Keratinocyte (primary cell): ENCODE data around the gene F5. TPM values are rescaled to one million over a fixed set of nuclear protein-coding genes. Genes with fewer than 3 reads are reported as not detected.

Experiments used
- DNase-seq: peaks from one replicate; pipeline ENCODE4 v3.0.0-alpha.2; 2011; ENCODE audit warnings: low read depth, missing footprints, low spot score
- FAIRE-seq: peaks from 2 replicates; lab custom pipeline; 2011; peaks lifted over from hg19 to GRCh38; lab: Jason Lieb, UNC
- H2AFZ ChIP-seq: 2 replicates; pipeline ENCODE4 v1.6.0; 2012; ENCODE audit warnings: low read length, control low read depth, inconsistent platforms; ENCODE audit not compliant: control insufficient read depth
- H3K27ac ChIP-seq: 2 replicates; pipeline ENCODE4 v1.5.1; 2011; ENCODE audit warnings: low read length; ENCODE audit not compliant: control insufficient read depth, insufficient read depth
- H3K27me3 ChIP-seq: 3 replicates; pipeline ENCODE4 v1.6.0; 2011; ENCODE audit warnings: low read length; ENCODE audit not compliant: control insufficient read depth, insufficient read depth; ENCODE audit errors: extremely low read depth
- H3K36me3 ChIP-seq, 2 experiments: 2 replicates in 1 of 2; 3 replicates in 1 of 2; pipeline ENCODE4 v1.5.1; 2011; ENCODE audit warnings: low read length in 2 of 2, mild to moderate bottlenecking in 1 of 2; ENCODE audit not compliant: control insufficient read depth in 2 of 2, insufficient read depth in 2 of 2; ENCODE audit errors: extremely low read depth in 1 of 2
- H3K4me1 ChIP-seq: 3 replicates; pipeline ENCODE4 v1.5.1; 2011; ENCODE audit warnings: low read length; ENCODE audit not compliant: control insufficient read depth, insufficient read depth; ENCODE audit errors: extremely low read depth
- H3K4me2 ChIP-seq: 3 replicates; pipeline ENCODE4 v1.6.0; 2011; ENCODE audit warnings: low read depth, low read length; ENCODE audit not compliant: control insufficient read depth, insufficient read depth; ENCODE audit errors: extremely low read depth
- H3K4me3 ChIP-seq, 3 experiments: fragments of 200-600 bp in 1 of 3; sonication (generic) in 1 of 3; 2 replicates in 2 of 3; 3 replicates in 1 of 3; pipeline ENCODE4 v1.5.1; 2011 to 2016; ENCODE audit warnings: low read length in 3 of 3, mild to moderate bottlenecking in 3 of 3, control low read depth in 2 of 3, inconsistent platforms in 1 of 3, low read depth in 1 of 3, mixed read lengths in 1 of 3, mixed run types in 1 of 3, moderate library complexity in 1 of 3; ENCODE audit not compliant: control insufficient read depth in 2 of 3, insufficient read depth in 2 of 3; ENCODE audit errors: extremely low read depth in 1 of 3
- H3K79me2 ChIP-seq: 2 replicates; pipeline ENCODE4 v1.6.0; 2012; ENCODE audit warnings: low read length; ENCODE audit not compliant: control insufficient read depth, insufficient read depth
- H3K9ac ChIP-seq: 3 replicates; pipeline ENCODE4 v1.6.0; 2011; ENCODE audit warnings: low read length; ENCODE audit not compliant: control insufficient read depth, insufficient read depth; ENCODE audit errors: extremely low read depth
- H3K9me1 ChIP-seq: 3 replicates; pipeline ENCODE4 v1.6.0; 2011; ENCODE audit warnings: low read length; ENCODE audit not compliant: control insufficient read depth, insufficient read depth; ENCODE audit errors: extremely low read depth
- H3K9me3 ChIP-seq: 2 replicates; pipeline ENCODE4 v1.5.1; 2012; ENCODE audit warnings: low read depth, low read length; ENCODE audit not compliant: control insufficient read depth
- H4K20me1 ChIP-seq: 3 replicates; pipeline ENCODE4 v1.6.0; 2011; ENCODE audit warnings: low read length; ENCODE audit not compliant: control insufficient read depth, insufficient read depth; ENCODE audit errors: extremely low read depth
- CTCF ChIP-seq, 3 experiments: IDR thresholded peaks in 1 of 3; conservative IDR thresholded peaks in 1 of 3; optimal IDR thresholded peaks in 1 of 3; 2 replicates in 2 of 3; 3 replicates in 1 of 3; pipeline versions ENCODE3 to v1.5.1; 2011; ENCODE audit warnings: low read length in 3 of 3, mild to moderate bottlenecking in 3 of 3, moderate library complexity in 2 of 3, control low read depth in 1 of 3, inconsistent platforms in 1 of 3; ENCODE audit not compliant: insufficient read depth in 2 of 3; ENCODE audit errors: extremely low read depth in 1 of 3
- EZH2 ChIP-seq: IDR thresholded peaks from one replicate; pipeline ENCODE4 v1.6.1; 2012; ENCODE audit warnings: inconsistent platforms, mild to moderate bottlenecking, low read length, moderate library complexity
- dilution Hi-C: fragments of 300-500 bp; cut with MboI; formaldehyde crosslinking; loops from one replicate; pipeline ENCODE4 v1.7.0; 2020; ENCODE audit warnings: low sequenced_read_pairs; ENCODE audit not compliant: extremely low pct_ligation_motif_present
- polyA plus RNA-seq, 5 experiments: library from polyadenylated mRNA; depleted of rRNA in 3 of 5; stranded (reverse) in 3 of 5; stranded (forward) in 1 of 5; unstranded in 1 of 5; fragments of >200 nt; gene quantifications; 1 replicate in 1 of 5; 2 replicates in 3 of 5; 3 replicates in 1 of 5; pipeline versions ENCODE4 v1.2.1 to v1.2.3, GENCODE V29; 2011 to 2012; ENCODE audit warnings: missing spikeins in 2 of 5, low read depth in 1 of 5, low replicate concordance in 1 of 5

F5 gene
- polyA plus RNA-seq, 1 donor (not counting 4 experiments of a cell fraction or from before 2014, with no cell fraction given), result 0.01 TPM

GRCh38 chr1:169577981-169578738 lies 8.1 kb downstream of the F5 start:
- dilution Hi-C loops, result no loop called here
- FAIRE-seq, result no peak

DNA sequence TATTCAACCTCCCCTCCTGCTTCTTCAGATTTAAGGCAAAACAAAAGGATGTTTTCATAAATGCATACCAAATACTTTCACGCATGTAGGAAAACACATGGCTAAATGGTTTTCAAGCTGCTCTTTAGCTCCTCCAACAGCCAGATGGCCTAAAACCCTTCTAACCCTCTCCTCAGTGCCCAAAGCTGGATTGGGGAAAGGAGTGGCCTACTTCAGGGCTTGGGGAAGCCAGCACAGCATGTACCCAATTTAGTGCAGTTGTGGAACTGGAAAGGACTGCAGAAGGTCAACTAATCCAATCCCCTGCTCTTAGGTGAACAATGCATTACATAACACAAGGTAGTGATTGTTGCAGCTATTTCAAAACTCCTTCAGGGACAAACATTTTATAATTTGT lies 9.3 kb downstream of the F5 start:
- dilution Hi-C loops, result no loop called here
- DNase-seq, result no peak
- H4K20me1 ChIP-seq, result no peaks in the 10 kb centered on the region

More at GRCh38 chr1:169577981-169578738, 8.1 kb downstream of the F5 start:
- H3K9me1 ChIP-seq, result no peaks in the 10 kb centered on the region
- H2AFZ ChIP-seq, result no peak overlapping the region
- H3K27me3 ChIP-seq, result peaks cover 13% of the 10 kb centered on the region
- no peaks in the 10 kb centered on the region for H3K4me1 ChIP-seq
- H3K27ac ChIP-seq, result no peak overlapping the region
- H3K79me2 ChIP-seq, result no peaks in the 10 kb centered on the region
- TF ChIP-seq CTCF (optimal IDR thresholded peaks at IDR 0.05 in 1 of 3, IDR thresholded peaks at IDR 0.05 in 1 of 3, conservative IDR thresholded peaks at IDR 0.05 in 1 of 3; ENCODE audit: extremely low read depth in 1 of 3, insufficient read depth in 2 of 3, low read length in 3 of 3) (no peak), EZH2 (no peak)
- no peaks in the 10 kb centered on the region for H3K36me3 ChIP-seq
- H3K4me2 ChIP-seq, result no peak overlapping the region
- DNase-seq, result no peak
- no peaks in the 10 kb centered on the region for H3K9me3 ChIP-seq
- H4K20me1 ChIP-seq, result no peaks in the 10 kb centered on the region
- no peak overlapping the region for H3K9ac ChIP-seq
- H3K4me3 ChIP-seq, result no peak overlapping the region

More for the DNA sequence above, 9.3 kb downstream of the F5 start:
- Histone ChIP-seq H2AFZ (no peak overlapping the region), H3K9ac (no peak overlapping the region), H3K36me3 (no peaks in the 10 kb centered on the region), H3K27ac (no peak overlapping the region), H3K4me2 (no peak overlapping the region), H3K9me3 (no peaks in the 10 kb centered on the region), H3K9me1 (no peaks in the 10 kb centered on the region), H3K79me2 (no peaks in the 10 kb centered on the region), H3K4me3 (no peak overlapping the region), H3K27me3 (peaks cover 13% of the 10 kb centered on the region), H3K4me1 (no peaks in the 10 kb centered on the region)
- no peak for FAIRE-seq
- TF ChIP-seq CTCF (optimal IDR thresholded peaks at IDR 0.05 in 1 of 3, IDR thresholded peaks at IDR 0.05 in 1 of 3, conservative IDR thresholded peaks at IDR 0.05 in 1 of 3; ENCODE audit: extremely low read depth in 1 of 3, insufficient read depth in 2 of 3, low read length in 3 of 3) (no peak), EZH2 (no peak)
